Activated CD4-positive, CD25-positive, alpha-beta regulatory T cell treated with anti-CD3 and anti-CD28 coated beads, Interleukin-2, amount 50 U/mL, for 24 hours (primary cell): ENCODE results near the gene SELENOO.
A peak's percentile ranks its signal among the peaks of the same experiment; 100 is the strongest.

ENCODE experiments used
- ATAC-seq, 2 donors: fragments of 150-1000 bp; cut with Tn5 transposase; one replicate each; pipeline ENCODE4 v1.10.0; 2021; ENCODE audit warnings: mild to moderate bottlenecking in 1 of 2, moderate library complexity in 1 of 2

Gene SELENOO

DNA sequence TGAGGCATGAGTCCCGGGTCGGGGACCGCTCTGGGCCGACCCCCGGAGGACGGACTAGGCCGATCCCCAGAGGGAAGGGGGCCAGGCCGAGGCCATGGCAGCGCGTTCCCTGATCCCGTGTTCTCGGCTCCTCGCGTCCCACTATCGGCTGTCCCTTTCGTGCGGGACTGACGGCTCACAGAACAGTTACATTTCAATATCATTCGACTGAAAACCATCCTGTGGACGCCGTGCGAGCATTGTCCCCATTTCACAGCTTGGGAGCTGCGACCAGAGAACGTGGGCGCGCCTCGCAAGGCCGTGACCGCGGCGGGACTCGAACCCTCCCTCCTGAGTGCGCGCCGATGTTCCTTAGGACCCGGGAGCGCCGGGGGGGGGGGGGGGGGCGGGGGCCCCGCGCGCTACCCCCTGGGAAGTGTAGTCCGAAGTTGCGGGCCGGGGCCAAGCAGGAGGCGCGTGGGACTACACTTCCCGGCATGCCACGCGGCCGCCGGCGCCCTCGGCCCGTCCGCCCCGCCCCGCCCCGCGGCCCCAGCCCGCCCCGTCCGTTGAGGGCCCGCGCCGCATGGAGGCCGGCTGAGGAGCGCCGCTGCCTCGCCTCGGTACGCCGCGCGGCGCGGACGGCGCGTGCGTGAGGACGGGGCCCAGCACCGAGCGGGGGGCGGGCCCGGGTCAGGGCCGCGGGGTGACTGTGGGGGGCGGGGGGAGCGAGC, 15.3 kb upstream of the SELENOO start, which contains the start of gene TRABD:
Gene TRABD (plus strand): TSS at position 539 of the 713 bp plus-strand sequence. CDS start 7,148 bp downstream, outside the sequence.
- ATAC-seq = peak; percentile 85 to 86

DNA sequence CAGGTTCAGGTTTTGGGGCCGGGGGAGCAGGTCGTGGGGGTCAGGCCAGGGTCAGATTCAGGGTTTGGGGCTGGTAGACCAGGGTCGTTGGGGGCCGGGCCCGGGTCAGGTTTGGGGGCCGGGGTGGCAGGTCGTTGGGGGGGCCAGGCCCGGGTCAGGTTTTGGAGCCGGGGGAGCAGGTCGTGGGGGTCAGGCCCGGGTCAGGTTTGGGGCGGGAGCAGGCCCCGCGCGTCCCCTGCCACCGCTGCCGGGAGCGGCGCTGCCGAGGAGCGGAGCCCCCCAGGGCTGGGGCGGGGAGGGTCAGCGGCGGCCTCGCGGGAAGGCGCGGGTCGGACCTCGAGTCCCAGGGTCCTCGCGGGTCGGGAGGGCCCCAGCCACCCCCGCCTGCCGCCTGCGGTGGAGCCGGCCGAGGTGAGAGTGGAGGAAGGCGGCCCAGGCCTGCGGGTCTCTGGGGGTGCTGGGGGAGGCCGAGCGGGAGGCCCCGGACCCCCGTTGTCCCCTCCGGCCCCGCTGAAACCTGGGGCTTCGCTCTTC, 14.6 kb upstream of the SELENOO start:
- ATAC-seq = no peak

DNA sequence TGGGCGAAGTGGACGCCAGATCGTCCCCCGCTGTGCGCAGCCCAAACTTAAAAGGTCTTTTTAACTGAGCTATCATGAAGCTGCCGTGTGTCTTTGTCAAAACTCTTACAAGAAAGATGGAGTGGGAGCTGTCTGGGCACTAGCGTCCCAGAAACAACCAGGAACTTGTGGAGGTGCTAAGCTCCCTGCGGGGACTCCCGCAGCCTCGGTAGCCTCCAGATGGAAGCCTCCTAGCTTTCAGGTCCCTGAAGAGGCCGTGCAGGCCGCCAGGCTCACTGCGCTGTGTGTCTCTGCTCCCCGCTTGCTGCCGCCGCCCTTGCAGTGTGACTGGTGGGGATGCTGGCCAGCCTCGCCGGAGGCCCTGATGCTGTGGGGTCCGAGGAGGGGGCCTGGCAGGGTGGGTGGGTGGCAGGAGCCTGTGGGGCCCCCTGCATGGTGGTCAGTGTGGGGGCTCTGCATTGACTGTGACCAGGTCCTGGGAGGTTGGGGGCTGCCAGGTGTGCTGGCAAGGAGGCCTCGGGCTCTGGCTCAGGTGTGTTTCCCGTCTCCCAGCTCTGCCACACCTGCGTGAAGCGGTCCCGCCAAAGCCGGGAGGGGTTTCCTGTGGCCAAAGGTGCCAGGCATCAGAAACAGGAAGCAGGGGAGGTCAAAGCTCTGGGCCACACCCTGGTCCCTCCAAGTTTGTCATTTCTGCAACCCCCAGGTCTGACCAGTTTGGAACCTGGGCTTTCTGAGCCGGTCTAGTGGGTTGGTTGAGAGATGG, 13.9 kb upstream of the SELENOO start:
- no peak for ATAC-seq

DNA sequence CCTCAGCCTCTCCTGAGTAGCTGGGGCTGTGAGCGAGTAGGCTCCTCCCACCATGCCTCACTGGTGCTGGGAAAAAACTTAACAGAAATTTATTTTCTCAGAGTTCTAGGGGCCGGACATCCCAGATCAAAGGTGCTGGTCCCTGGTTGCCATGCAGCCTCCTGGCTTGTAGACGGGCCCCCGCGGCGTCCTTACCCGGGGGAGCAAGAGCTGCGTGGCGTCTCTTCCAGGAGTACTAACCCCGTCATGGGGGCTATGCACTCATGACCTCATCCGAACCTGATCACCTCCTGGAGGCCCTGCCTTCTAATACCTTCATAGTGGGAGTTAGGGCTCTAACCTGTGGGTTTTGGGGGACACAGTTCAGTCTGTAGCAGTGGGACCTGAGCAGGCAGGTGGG, 12.5 kb upstream of the SELENOO start:
- ATAC-seq = no peak

DNA sequence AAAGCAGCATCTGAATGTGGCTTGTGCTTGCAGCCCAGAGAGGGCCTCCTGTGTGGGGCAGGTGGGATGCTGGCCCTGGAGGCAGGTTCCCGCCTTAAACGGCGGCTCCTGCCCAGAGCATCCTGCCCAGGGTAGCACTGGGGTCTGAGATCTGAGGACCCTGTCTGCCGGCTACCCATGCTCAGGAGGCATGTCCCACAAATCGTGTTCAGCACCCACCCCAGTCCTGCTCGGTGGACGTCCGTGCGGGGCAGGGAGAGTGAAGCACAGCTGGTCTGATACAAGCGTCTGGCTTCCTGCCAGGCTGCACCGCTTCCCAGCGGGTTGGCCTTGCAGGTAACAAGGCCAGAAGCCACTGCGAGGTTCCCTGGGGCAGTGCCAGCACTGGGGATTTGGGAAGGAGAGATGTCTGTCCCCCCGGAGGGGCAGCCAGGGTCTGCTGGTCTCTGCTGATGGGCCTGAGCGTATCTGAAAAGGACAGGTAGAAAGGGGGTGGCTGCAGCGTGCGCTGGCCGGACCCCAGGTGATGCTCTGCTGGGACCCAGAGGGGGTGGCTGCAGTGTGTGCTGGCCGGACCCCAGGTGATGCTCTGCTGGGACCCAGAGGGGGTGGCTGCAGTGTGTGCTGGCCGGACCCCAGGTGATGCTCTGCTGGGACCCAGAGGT, 11.5 kb upstream of the SELENOO start:
- no peak for ATAC-seq

DNA sequence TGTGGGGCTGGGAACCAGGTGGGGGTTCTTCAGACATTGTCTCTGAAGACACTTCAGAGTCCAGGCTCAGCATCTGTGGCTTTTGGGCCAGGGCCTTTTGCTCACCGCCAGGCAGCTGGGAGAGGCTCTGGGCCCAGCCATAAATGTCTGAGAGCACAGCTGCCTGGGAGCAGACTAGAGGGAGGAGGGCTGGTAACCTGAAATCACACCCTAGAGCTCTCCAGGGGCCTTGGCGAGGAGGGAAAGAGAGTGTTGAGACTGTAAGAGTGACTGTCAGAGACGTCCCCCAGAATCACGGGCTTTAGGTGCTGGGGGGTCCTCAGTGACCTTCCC, 11.0 kb upstream of the SELENOO start:
- ATAC-seq = no peak

DNA sequence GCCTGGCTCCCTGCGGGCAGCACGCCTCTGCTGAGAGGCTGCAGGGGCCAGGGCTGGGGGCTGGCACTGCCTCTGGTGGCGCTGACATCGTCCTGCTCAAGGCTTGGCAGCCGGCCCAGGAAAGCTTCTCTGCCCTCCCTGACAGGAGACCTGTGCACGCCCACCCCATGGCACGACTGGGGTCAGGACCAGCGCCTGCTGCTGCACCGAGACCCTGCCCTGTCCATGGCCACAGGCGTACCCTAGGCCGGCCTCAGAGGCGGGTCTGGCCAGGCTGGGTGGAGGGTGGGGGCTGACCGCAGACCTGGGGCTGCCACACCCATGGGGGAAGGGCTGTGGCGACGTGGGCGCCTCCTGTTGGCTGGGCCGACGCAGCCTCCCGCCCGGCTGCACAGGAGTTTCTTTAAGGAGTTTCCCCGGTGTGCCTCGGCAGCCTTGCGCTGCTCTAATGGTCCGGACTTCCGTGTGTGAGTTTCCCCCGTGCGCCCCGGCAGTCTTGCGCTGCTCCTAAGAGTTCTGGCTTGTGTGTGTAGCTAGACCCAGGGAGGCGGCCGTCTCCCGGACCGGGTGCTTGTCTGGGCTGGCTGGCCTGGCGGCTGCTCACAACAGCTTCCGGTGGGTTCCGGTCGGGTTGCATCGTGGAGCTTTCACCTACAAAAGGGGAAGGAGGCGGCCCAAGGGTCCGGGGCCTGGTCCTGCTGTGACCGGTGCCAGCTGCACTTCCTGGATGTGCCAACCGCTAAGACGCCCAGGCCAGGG, 10.4 kb upstream of the SELENOO start:
- ATAC-seq = peak; percentile 31 to 36

DNA sequence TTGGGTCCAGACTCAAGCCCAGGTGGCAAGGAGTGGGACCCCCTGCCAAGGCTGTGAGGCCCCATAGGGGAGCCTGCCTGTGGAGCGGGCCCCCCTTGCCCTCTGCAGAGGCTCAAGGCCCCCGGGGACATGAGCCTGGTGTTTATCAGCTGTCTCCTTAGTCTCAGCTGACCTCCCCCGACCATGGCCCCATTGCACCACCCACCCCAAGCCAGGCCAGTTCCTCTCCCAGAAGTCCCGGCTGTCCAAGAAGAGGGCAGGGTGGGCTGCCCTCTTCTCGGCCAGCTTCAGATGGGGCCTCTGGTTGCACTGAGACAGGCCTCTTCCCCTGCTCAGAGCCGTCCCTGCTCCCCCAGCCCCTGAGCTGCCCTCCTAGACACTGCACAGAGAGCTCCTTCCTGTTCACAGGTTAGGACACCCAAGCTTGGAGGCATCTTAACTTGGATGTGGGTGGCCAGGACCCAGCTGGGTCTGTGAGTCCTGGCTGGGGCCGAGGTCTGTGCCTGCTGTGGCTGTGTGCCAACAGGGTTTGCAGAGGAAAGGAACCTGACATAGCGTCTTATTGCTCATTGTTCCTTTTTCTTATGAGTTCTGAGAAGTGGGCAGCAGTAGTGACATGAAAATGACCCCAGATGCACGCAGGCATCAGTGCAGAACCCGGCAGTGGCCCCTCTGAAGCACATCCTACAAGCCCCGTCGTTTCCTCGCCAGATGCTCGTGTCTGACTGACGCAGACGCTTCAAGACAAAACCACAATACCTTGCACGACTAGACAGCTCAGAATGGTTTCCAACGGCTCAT, 9.7 kb upstream of the SELENOO start:
- peak; percentile 85 to 86 for ATAC-seq

DNA sequence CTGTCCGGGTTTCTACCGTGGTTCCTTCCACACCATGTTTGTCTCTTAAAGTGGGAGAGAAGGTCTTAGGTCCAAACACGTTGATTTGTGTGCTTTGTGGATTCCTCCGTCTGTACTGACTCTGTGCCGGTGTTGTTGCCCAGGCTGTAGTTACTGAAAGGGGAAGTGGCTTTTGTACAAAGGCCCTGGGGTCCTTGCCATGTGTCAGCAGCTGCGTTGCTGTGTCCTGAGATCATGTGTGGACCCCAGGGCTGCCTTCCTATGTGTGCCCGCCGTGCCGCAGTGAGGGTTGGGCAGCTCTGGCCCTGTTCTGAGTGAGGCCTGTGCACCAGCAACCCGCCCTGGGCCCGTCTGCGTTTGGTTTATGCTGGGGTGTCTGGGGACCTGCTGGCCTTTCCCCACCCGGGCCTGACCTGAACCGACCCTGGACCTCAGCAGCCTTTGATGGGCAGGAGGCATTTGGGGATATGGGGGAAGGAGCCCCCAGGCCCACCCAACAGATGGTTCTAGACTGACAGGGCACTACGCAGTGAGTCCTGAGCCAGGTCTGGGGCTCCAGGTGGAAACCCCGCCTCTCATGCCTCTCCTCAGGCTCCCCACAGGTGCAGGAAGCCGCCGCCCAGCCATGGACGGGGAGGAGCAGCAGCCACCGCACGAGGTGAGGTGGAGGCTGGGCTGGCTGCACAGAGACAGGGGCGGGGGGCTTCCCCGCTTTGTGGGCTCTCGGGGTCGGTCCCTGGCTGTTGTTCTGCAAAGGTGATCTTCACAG, 8.2 kb upstream of the SELENOO start:
- no peak for ATAC-seq

DNA sequence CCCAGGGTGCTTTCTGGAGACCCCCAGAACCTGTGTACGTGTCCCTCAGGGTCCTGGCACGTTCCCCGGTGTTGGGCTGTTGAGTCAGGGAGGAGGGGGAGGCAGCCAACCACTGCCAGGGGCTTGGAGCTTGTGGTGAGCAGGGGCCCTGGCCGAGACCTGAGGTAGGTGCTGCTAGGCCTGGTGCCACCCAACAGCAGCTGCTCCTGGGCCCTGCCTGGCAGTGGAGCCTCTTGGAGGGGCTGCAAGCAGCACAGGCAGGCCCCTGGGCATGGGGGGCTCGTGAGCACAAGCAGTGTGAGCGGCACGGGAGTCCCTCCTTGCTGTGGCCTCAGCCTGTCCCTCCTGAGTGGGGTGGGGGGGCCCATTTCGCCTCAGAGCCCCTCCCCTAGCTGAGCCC, 7.2 kb upstream of the SELENOO start:
- no peak for ATAC-seq

DNA sequence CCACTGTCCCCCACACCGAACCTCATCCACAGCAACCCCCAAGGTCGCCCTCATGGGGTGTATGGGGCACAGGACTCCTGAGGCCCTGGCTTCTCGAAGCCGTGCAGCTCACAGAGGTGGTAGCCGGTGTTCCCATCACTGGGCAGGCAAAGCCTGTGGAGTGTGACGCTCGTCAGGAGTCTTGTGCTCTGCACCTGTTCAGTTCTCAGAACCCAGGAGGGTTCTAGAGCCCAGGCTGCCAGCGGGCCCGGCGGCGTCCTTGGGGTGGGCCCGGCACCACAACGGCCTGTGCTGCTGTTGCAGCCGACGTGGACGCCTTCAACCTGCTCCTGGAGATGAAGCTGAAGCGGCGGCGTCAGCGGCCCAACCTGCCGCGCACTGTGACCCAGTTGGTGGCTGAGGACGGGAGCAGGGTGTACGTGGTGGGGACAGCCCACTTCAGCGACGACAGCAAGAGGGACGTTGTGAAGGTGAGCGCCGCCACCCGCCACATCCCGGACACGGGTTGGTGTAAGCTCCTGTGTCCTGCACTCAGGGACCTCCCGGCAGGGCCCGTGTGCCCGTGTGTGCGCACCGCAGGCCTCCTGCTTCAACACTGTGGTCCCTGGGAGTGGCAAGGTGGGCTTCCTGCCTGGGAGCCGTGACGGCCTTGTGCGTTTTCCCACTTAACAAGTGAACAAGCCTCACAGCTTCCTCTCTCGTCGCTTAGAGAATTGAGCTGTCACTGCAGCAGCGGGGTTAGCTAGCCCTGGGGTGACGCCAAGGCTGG, 6.6 kb upstream of the SELENOO start:
- no peak for ATAC-seq

DNA sequence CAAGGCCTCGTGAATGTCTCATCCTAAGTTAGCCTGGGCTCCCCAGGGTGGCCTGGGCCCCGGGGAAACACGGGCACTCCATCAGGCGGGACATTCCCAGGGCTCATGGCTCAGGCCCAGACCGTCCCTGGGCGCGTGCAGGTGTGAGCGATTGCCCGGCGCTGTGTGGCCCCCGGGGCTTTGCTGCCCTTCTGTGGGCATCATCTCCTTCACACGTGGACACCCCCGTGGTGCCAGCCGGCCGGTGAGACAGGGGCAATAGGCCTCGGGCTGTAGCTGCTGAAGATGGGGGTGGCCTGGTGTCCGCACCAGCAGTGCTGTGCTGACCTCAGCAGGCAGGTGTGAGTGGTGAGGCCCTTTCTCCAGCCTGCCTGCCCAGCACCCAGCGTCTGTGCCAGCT, 4.6 kb upstream of the SELENOO start:
- no peak for ATAC-seq

DNA sequence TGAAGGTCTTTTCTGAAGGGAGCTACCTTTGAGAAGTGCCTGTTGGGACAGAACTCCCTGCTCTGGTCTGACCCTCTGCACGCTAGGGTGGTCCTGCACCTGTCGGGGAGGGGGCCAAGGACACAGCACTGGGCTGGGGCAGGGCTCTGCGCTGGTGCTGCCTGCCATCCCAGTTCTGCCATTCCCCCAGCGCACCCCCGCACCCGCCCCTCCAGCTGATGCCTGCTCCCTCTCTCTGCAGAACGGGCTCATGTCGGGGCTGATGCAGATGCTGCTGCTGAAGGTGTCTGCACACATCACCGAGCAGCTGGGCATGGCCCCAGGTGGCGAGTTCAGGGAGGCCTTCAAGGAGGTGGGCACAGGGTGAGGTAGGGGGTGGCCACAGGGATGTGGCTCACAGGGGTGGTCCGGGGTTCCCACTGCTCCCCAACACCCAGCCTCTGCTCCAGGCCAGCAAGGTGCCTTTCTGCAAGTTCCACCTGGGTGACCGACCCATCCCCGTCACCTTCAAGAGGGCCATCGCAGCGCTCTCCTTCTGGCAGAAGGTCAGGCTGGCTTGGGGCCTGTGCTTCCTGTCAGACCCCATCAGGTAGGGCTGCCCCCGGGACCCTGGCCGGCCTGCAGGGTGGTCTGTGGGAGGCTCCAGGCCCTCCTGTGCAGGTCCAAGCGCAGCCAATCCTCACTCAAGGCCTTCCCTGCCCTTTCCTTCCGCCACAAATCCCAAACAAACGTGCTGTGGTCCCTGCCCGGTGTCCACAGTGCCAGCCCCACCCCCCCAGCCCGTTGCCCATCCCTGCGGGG, 3.6 kb upstream of the SELENOO start:
- ATAC-seq = no peak

DNA sequence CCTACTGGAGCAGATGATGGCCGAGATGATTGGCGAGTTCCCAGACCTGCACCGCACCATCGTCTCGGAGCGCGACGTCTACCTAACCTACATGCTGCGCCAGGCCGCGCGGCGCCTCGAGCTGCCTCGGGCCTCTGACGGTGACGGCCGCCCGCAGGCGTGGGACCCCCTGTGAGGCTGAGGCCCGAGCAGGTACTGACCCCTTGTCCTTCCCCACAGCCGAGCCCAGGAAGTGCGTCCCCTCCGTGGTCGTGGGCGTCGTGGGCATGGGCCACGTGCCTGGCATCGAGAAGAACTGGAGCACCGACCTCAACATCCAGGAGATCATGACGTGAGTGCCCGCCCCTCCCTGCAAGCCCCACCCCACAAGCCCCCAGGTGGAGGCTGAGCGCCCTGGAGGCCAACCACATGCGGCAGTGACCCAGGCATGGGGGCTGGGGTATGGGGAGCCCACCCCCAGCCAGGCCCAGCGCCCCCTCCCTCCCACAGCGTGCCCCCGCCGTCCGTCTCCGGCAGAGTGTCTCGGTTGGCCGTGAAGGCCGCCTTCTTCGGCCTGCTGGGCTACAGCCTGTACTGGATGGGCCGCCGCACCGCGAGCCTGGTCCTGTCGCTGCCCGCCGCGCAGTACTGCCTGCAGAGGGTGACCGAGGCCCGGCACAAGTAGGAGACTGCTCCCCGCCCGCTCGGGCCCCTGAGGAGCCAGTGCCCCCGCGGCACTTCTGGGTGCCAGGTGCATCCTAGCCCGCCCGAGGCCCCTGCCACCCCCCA, 2.8 kb upstream of the SELENOO start:
- ATAC-seq = no peak

DNA sequence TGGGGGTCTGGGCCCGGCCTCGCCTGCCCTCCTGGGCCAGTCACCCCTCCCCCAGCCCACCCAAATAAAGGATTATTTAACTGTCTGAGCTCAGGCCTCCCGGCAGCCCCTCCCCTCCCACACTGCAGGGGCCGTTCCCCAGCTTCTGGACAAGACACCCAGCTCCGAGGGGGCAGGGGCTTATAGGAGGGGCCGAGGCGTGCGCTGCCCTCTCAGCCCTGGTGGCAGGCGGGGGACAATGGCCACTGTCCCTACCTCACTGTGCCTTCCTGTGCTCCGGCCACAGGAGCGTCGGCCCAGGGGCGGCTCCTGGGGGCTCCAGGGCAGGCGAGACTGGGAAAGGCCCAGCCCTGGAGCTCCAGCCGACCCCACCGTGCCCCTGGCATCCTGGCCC, 2.2 kb upstream of the SELENOO start:
- no peak for ATAC-seq

DNA sequence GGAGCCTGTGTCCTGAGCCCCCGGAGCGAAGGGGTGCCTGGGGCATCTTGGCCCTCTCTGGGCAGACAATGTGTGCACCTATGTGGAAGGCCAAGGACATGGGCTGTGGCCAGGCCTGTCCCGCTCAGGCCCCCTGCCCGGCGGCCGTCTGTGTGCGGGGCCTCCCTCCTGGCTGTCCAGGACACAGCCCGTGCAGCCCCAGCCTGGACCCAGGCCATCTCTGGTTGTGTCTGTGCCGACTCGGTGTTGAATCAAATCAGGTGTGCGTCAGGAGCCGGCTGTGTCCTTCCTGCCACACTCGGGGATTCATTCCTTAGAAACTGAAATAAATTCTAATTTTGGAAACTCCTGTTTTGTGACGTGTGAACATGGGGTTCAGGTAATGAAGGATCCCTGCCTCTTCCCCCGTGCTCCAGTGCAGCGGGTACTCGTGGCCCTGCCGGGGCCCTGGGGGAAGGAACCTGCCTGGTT, 1.5 kb upstream of the SELENOO start:
- ATAC-seq = no peak

DNA sequence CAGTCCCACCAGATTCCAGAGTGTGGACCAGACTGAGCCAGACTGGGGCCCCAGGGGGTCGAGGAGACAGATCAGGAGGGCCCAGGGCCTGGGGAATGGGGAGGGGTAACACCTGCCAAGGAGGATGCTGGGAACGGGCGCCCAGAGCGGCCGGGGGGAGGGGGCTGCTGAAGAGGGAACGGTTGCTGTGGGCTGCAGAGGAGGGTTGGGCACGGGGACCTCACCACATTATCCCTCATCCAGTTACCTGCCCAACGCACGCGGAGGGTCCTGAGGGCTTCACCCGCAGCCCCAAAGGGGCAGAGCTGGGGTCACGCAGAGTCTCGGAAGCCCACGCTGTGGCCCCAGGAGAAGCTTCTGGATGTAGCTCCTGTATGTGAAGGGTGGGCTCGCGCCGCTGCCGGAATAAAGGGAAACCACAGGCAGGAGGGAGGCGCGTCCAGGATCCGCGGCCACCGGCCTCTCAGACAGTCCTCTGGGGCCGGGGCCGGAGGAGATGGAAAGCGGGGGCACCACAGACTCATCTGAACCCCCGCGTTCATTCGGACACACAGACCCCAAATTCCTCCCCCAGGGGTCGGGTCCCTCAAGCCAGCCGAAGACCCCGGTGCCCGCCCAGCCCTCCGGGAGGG, 866 bp upstream of the SELENOO start:
- ATAC-seq = no peak
